ENCODE data around the gene CDK10. TPM values are rescaled to one million over a fixed set of nuclear protein-coding genes. Genes with fewer than 3 reads are reported as not detected.

The CDK10 gene
- total RNA-seq, 1 experiment from 2014 or later: 106 TPM

DNA sequence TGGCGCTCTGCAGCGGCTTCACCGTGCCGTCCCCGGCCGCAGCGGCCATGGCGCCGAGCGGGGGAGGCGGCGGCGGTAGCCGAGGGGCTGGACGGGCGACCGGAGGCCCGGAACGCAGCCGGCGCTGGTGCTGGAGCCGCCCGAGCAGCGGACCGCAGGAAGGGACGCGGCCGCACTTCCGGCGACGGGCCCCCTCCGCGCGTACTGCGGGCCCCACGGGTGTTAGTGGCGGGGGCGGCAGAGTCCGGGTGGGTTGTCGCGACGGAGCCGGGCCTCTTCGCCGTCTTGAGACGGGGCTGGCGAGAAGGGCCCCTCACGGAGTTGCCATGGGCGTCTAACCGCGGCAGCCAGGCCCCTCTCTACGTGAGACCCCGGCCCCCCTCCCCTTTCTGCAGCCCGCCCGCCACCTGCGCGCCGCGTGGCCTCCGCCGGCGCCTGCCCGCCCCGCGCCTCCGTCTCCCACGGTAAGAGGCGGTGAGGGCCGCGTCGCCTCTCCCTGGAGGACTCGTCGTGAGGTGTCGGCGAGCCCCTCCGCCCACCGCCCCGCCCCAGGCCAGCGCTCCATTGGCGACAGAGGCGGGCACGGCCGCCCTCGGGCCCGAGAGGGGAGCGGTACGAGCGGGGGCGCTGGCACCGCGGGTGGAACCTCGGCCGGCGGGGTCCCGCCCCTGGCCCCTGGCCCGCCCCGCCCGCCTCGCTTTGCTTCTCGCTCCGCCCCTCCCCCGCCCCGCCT, 34.5 kb downstream of the CDK10 start, which contains the start of the genes VPS9D1 and ZNF276:
Gene VPS9D1 (minus strand): TSS at position 86 of the 733 bp plus-strand sequence. CDS start 37 bp downstream, at position 49.
Gene ZNF276 (plus strand): TSS at position 725 of the 733 bp plus-strand sequence. CDS start 104 bp downstream, outside the sequence.
- H3K4me3 Mint-ChIP-seq (ENCODE audit: low read depth, unreplicated experiment): peak within 1 kb of the TSS; percentile 81
- H3K27ac Mint-ChIP-seq (ENCODE audit: unreplicated experiment): peak within 1 kb of the TSS; percentile 81
- intact Hi-C loops (cut with micrococcal nuclease; ENCODE audit: unreplicated experiment): no loop called here
- DNase-seq: peak; percentile 92
- TF ChIP-seq, protein P1, sequence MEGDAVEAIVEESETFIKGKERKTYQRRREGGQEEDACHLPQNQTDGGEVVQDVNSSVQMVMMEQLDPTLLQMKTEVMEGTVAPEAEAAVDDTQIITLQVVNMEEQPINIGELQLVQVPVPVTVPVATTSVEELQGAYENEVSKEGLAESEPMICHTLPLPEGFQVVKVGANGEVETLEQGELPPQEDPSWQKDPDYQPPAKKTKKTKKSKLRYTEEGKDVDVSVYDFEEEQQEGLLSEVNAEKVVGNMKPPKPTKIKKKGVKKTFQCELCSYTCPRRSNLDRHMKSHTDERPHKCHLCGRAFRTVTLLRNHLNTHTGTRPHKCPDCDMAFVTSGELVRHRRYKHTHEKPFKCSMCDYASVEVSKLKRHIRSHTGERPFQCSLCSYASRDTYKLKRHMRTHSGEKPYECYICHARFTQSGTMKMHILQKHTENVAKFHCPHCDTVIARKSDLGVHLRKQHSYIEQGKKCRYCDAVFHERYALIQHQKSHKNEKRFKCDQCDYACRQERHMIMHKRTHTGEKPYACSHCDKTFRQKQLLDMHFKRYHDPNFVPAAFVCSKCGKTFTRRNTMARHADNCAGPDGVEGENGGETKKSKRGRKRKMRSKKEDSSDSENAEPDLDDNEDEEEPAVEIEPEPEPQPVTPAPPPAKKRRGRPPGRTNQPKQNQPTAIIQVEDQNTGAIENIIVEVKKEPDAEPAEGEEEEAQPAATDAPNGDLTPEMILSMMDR (IDR thresholded peaks at IDR 0.05; ENCODE audit: unreplicated experiment): no peak
- H3K4me1 Mint-ChIP-seq (ENCODE audit: low read depth, unreplicated experiment): peaks cover 47% of the 10 kb centered on the region
- H3K36me3 Mint-ChIP-seq (ENCODE audit: insufficient read depth, unreplicated experiment): peaks cover 87% of the 10 kb centered on the region
- H3K27me3 Mint-ChIP-seq (ENCODE audit: unreplicated experiment): no peaks in the 10 kb centered on the region
- BruUV-seq (replicated peaks): no TSS peak
- H3K9me3 Mint-ChIP-seq (ENCODE audit: low read depth, unreplicated experiment): no peaks in the 10 kb centered on the region
- CTCF ChIA-PET: interaction anchor here (0.8 kb wide), 1 partner anchor 21 kb away, joined by 4 read pairs; no protein-coding TSS in a partner anchor

DNA sequence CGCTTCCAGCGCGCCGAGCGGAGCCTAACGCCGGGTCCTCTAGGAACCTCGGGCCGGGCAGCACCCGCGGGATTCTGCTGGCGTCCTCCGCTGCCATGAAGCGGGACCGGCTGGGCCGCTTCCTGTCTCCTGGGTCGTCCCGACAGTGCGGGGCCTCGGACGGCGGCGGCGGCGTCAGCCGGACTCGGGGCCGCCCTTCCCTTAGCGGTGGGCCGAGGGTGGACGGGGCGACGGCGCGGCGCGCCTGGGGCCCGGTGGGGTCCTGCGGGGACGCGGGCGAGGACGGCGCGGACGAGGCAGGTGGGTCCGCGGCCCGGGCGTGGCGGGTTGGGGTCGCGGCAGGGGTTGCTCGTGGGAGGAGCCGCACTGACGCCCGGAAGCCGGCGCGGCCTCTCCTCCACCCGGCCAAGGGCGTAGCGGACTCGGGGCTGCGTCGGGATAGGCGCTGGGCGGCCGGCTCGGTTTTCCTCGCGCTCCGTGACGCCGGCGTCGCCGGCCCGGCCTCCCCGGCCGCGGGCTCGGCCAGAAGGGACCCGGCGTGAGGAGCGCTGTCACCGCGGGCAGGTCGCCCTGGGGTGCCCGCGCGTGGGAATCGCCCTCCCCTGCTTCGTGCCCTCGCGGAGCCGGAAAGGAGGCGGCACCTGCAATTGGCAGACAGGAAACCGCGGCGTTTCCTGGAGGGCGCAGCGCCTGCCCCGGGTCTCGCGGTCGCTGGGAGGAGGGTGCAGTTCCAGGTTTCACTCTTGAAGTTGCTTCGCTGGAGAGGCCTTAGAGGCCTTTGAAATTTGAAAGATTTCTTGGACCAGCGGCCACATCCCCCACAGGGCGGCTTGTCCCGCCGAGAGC, 35.3 kb downstream of the CDK10 start:
- no peaks in the 10 kb centered on the region for H3K9me3 Mint-ChIP-seq (ENCODE audit: low read depth, unreplicated experiment)
- BruUV-seq (replicated peaks): no TSS peak
- H3K27me3 Mint-ChIP-seq (ENCODE audit: unreplicated experiment): no peaks in the 10 kb centered on the region
- TF ChIP-seq, protein P1 (IDR thresholded peaks at IDR 0.05; ENCODE audit: unreplicated experiment): no peak
- DNase-seq: peak; percentile 66
- peaks cover 83% of the 10 kb centered on the region for H3K36me3 Mint-ChIP-seq (ENCODE audit: insufficient read depth, unreplicated experiment)
- CTCF ChIA-PET: interaction anchor here (1.3 kb wide), 1 partner anchor 16 kb away, joined by 4 read pairs; no protein-coding TSS in a partner anchor
- peak overlapping the region; percentile 81 for H3K4me3 Mint-ChIP-seq (ENCODE audit: low read depth, unreplicated experiment)
- H3K27ac Mint-ChIP-seq (ENCODE audit: unreplicated experiment): peak overlapping the region; percentile 81
- intact Hi-C loops (cut with micrococcal nuclease; ENCODE audit: unreplicated experiment): no loop called here
- peaks cover 47% of the 10 kb centered on the region for H3K4me1 Mint-ChIP-seq (ENCODE audit: low read depth, unreplicated experiment)

GRCh38 chr16:89722392-89723278, 36.1 kb downstream of the CDK10 start:
- TF ChIP-seq, protein P1 (IDR thresholded peaks at IDR 0.05; ENCODE audit: unreplicated experiment): no peak
- peak overlapping the region; percentile 81 for H3K27ac Mint-ChIP-seq (ENCODE audit: unreplicated experiment)
- H3K4me3 Mint-ChIP-seq (ENCODE audit: low read depth, unreplicated experiment): peak overlapping the region; percentile 81
- peak; percentile 86 for DNase-seq
- CTCF ChIA-PET: interaction anchor here (1.3 kb wide), 1 partner anchor 17 kb away, joined by 4 read pairs; no protein-coding TSS in a partner anchor
- no peaks in the 10 kb centered on the region for H3K9me3 Mint-ChIP-seq (ENCODE audit: low read depth, unreplicated experiment)
- no TSS peak for BruUV-seq (replicated peaks)
- H3K36me3 Mint-ChIP-seq (ENCODE audit: insufficient read depth, unreplicated experiment): peaks cover 82% of the 10 kb centered on the region
- H3K27me3 Mint-ChIP-seq (ENCODE audit: unreplicated experiment): no peaks in the 10 kb centered on the region
- intact Hi-C loops (cut with micrococcal nuclease; ENCODE audit: unreplicated experiment): no loop called here
- H3K4me1 Mint-ChIP-seq (ENCODE audit: low read depth, unreplicated experiment): peaks cover 41% of the 10 kb centered on the region

Data from Calu3 (cell line).